WTC11 (cell line): ENCODE data around the gene ABCG4. TPM values are rescaled to one million over a fixed set of nuclear protein-coding genes. Genes with fewer than 3 reads are reported as not detected.

Source experiments
- ATAC-seq: fragments of 200-7000 bp; cut with Tn5 transposase; 2 replicates; pipeline ENCODE4 v1.10.0; 2021; ENCODE audit warnings: mild to moderate bottlenecking, moderate library complexity
- CTCF ChIA-PET: fragments of 300-600 bp; sonication (Branson Sonifier 250); formaldehyde crosslinking; loops from one replicate; lab custom pipeline; 2021; ENCODE audit warnings: antibody characterized with exemption; lab: Charles Lee
- POLR2A ChIA-PET: fragments of 350-600 bp; sonication (Branson Sonifier 250); formaldehyde crosslinking; loops from one replicate; lab custom pipeline; 2021; ENCODE audit warnings: antibody characterized with exemption; lab: Charles Lee
- DNase-seq: peaks from one replicate; pipeline ENCODE4 v3.0.0; 2021; ENCODE audit warnings: low spot score
- H3K27ac Mint-ChIP-seq: 2 replicates; pipeline ENCODE4 v1.8.0; 2021; ENCODE audit warnings: mixed read lengths
- H3K27me3 Mint-ChIP-seq: 2 replicates; pipeline ENCODE4 v1.8.0; 2021; ENCODE audit warnings: low read depth, mild to moderate bottlenecking, moderate library complexity, mixed read lengths
- H3K36me3 Mint-ChIP-seq: 2 replicates; pipeline ENCODE4 v1.8.0; 2021; ENCODE audit warnings: mixed read lengths
- H3K4me1 Mint-ChIP-seq: 2 replicates; pipeline ENCODE4 v1.8.0; 2022; ENCODE audit warnings: mixed read lengths
- H3K4me3 Mint-ChIP-seq: 2 replicates; pipeline ENCODE4 v1.8.0; 2021; ENCODE audit warnings: mild to moderate bottlenecking, moderate library complexity, mixed read lengths
- H3K9me3 Mint-ChIP-seq: 2 replicates; pipeline ENCODE4 v1.8.0; 2021; ENCODE audit warnings: mixed read lengths
- ATF1 ChIP-seq: sonication (generic); formaldehyde crosslinking; IDR thresholded peaks from 2 replicates; pipeline ENCODE4 v1.8.1; 2023; ENCODE audit warnings: mild to moderate bottlenecking, moderate library complexity, missing genetic modification reagents
- CREM ChIP-seq: sonication (generic); formaldehyde crosslinking; IDR thresholded peaks from 2 replicates; pipeline ENCODE4 v1.8.1; 2022; ENCODE audit warnings: mild to moderate bottlenecking, missing genetic modification reagents, moderate library complexity
- EMX1 ChIP-seq: fragments of 250-450 bp; sonication (Bioruptor Pico); IDR thresholded peaks from 2 replicates; pipeline ENCODE4 v1.8.0; 2021; ENCODE audit warnings: mild to moderate bottlenecking
- ETV6 ChIP-seq: sonication (generic); formaldehyde crosslinking; IDR thresholded peaks from 2 replicates; pipeline ENCODE4 v1.8.1; 2022; ENCODE audit warnings: mild to moderate bottlenecking, missing genetic modification reagents
- FOXP1 ChIP-seq: sonication (generic); formaldehyde crosslinking; IDR thresholded peaks from 2 replicates; pipeline ENCODE4 v1.8.0; 2022; ENCODE audit warnings: missing genetic modification reagents, mild to moderate bottlenecking, moderate library complexity, borderline replicate concordance
- MYBL2 ChIP-seq: sonication (generic); formaldehyde crosslinking; IDR thresholded peaks from 2 replicates; pipeline ENCODE4 v1.8.1; 2023; ENCODE audit warnings: mild to moderate bottlenecking, moderate library complexity, missing genetic modification reagents
- NFATC4 ChIP-seq: fragments of 250-450 bp; sonication (Bioruptor Pico); IDR thresholded peaks from 2 replicates; pipeline ENCODE4 v1.9.0; 2021; ENCODE audit warnings: mild to moderate bottlenecking
- RORB ChIP-seq: fragments of 250-450 bp; sonication (Bioruptor Pico); IDR thresholded peaks from 2 replicates; pipeline ENCODE4 v1.9.0; 2021; ENCODE audit warnings: mild to moderate bottlenecking
- ZBTB21 ChIP-seq: sonication (generic); formaldehyde crosslinking; IDR thresholded peaks from 2 replicates; pipeline ENCODE4 v1.8.1; 2023; ENCODE audit warnings: mild to moderate bottlenecking, missing genetic modification reagents, borderline replicate concordance
- ZNF138 ChIP-seq: sonication (generic); formaldehyde crosslinking; conservative IDR thresholded peaks from 2 replicates; pipeline ENCODE4 v1.8.1; 2022; ENCODE audit warnings: mild to moderate bottlenecking, moderate library complexity, missing genetic modification reagents
- ZNF396 ChIP-seq: fragments of 250-450 bp; sonication (Bioruptor Pico); IDR thresholded peaks from 2 replicates; pipeline ENCODE4 v1.8.0; 2021; ENCODE audit warnings: mild to moderate bottlenecking, moderate library complexity, borderline replicate concordance
- ZNF416 ChIP-seq: fragments of 250-450 bp; sonication (Bioruptor Pico); IDR thresholded peaks from 2 replicates; pipeline ENCODE4 v1.9.0; 2021; ENCODE audit warnings: mild to moderate bottlenecking, inconsistent platforms
- ZNF423 ChIP-seq: fragments of 250-450 bp; sonication (Bioruptor Pico); IDR thresholded peaks from 2 replicates; pipeline ENCODE4 v2.1.2; 2022; ENCODE audit warnings: mild to moderate bottlenecking, moderate library complexity
- total RNA-seq: library from RNA; stranded (reverse); gene quantifications from 3 replicates; pipeline ENCODE4 v1.2.3, GENCODE V29; 2021
- TF ChIP-seq, protein P1 (sequence below): sonication (generic); formaldehyde crosslinking; IDR thresholded peaks from 2 replicates; pipeline ENCODE4 v1.8.1; 2022; ENCODE audit warnings: missing genetic modification reagents, borderline replicate concordance
- TF ChIP-seq, protein P2 (sequence below): fragments of 200-600 bp; IDR thresholded peaks from 2 replicates; pipeline ENCODE4 v1.8.0; 2022; ENCODE audit warnings: antibody characterized with exemption
- TF ChIP-seq, protein P3 (sequence below): sonication (generic); formaldehyde crosslinking; IDR thresholded peaks from 2 replicates; pipeline ENCODE4 v1.8.1; 2022; ENCODE audit warnings: low read depth, mild to moderate bottlenecking, moderate library complexity, missing genetic modification reagents, borderline replicate concordance
- TF ChIP-seq, protein P4 (sequence below): fragments of 250-450 bp; sonication (Bioruptor Pico); IDR thresholded peaks from 2 replicates; pipeline ENCODE4 v1.8.0; 2021; ENCODE audit warnings: mild to moderate bottlenecking
- TF ChIP-seq, protein P5 (sequence below): sonication (generic); formaldehyde crosslinking; IDR thresholded peaks from 2 replicates; pipeline ENCODE4 v1.8.0; 2023; ENCODE audit warnings: missing genetic modification reagents, mild to moderate bottlenecking, borderline replicate concordance

ABCG4 gene
- total RNA-seq, 1 experiment from 2014 or later: 4.4 TPM

DNA sequence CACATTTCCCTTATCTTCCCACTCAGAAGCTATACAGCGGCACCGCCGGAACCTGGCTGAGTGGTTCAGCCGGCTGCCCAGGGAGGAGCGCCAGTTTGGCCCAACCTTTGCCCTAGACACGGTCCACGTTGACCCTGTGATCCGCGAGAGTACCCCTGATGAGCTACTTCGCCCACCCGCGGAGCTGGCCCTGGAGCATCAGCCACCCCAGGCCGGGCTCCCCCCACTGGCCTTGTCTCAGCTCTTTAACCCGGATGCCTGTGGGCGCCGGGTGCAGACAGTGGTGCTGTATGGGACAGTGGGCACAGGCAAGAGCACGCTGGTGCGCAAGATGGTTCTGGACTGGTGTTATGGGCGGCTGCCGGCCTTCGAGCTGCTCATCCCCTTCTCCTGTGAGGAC is 24.6 kb downstream of the ABCG4 start:
- Mint-ChIP-seq H3K27me3 (no peaks in the 10 kb centered on the region), H3K27ac (no peak overlapping the region), H3K4me1 (peaks cover 13% of the 10 kb centered on the region), H3K9me3 (no peaks in the 10 kb centered on the region), H3K4me3 (no peak overlapping the region), H3K36me3 (peaks cover 3% of the 10 kb centered on the region; the same call in 1 of the 2 replicates)
- POLR2A ChIA-PET: no interaction called here
- CTCF ChIA-PET: interaction anchor here (1.0 kb wide), 1 partner anchor 23 kb away, joined by 5 read pairs; no protein-coding TSS in a partner anchor
- ATAC-seq (no peak), DNase-seq (no peak)
- TF ChIP-seq ZNF416 (CRISPR knock-in tag) (no peak), MYBL2 (CRISPR knock-in tag) (no peak), FOXP1 (CRISPR knock-in tag) (no peak), CREM (CRISPR knock-in tag) (no peak), ZNF423 (CRISPR knock-in tag) (no peak), ATF1 (CRISPR knock-in tag) (no peak), EMX1 (no peak)
- TF ChIP-seq, protein P1, sequence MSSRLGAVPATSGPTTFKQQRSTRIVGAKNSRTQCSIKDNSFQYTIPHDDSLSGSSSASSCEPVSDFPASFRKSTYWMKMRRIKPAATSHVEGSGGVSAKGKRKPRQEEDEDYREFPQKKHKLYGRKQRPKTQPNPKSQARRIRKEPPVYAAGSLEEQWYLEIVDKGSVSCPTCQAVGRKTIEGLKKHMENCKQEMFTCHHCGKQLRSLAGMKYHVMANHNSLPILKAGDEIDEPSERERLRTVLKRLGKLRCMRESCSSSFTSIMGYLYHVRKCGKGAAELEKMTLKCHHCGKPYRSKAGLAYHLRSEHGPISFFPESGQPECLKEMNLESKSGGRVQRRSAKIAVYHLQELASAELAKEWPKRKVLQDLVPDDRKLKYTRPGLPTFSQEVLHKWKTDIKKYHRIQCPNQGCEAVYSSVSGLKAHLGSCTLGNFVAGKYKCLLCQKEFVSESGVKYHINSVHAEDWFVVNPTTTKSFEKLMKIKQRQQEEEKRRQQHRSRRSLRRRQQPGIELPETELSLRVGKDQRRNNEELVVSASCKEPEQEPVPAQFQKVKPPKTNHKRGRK (CRISPR knock-in tag): no peak

DNA sequence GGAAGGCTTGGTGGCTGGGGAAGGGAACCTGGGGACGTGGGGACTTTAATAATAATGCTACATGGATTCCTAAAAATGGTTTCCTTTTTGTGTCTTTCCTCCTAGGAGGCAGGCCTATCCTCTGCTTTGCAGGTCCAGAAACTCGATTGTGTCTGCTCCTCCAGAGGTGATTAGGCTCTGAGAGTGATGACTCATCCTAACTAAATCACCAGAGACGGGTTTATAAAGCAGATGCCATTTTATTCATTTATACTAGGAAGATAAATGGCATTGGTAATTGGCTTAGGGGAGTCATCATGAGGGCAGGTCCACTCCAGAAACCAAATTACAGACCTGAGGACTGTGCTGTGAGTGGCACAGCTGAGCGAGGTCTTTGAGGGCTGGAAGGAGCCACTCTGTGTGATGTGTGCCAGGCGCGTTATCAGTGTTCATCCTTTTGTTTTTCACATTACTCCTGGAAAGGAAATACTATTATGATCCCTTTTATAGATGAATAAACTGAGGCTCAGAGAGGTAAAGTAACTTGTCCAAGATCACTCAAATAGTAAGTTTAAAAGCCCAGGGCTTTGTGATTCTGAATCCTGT is 26.7 kb downstream of the ABCG4 start:
- ChIA-PET POLR2A (no interaction called here), CTCF (interaction anchor here (1.5 kb wide), 1 partner anchor 22 kb away, joined by 5 read pairs; no protein-coding TSS in a partner anchor)
- no peak for TF ChIP-seq RORB
- TF ChIP-seq, protein P2, sequence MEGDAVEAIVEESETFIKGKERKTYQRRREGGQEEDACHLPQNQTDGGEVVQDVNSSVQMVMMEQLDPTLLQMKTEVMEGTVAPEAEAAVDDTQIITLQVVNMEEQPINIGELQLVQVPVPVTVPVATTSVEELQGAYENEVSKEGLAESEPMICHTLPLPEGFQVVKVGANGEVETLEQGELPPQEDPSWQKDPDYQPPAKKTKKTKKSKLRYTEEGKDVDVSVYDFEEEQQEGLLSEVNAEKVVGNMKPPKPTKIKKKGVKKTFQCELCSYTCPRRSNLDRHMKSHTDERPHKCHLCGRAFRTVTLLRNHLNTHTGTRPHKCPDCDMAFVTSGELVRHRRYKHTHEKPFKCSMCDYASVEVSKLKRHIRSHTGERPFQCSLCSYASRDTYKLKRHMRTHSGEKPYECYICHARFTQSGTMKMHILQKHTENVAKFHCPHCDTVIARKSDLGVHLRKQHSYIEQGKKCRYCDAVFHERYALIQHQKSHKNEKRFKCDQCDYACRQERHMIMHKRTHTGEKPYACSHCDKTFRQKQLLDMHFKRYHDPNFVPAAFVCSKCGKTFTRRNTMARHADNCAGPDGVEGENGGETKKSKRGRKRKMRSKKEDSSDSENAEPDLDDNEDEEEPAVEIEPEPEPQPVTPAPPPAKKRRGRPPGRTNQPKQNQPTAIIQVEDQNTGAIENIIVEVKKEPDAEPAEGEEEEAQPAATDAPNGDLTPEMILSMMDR: no peak
- ATAC-seq (no peak), DNase-seq (no peak)
- H3K4me1 Mint-ChIP-seq: peaks cover 4% of the 10 kb centered on the region; the same call in 1 of the 2 replicates
- no peaks in the 10 kb centered on the region for H3K27me3 Mint-ChIP-seq
- H3K27ac Mint-ChIP-seq: no peak overlapping the region
- H3K36me3 Mint-ChIP-seq: peaks cover 6% of the 10 kb centered on the region
- H3K9me3 Mint-ChIP-seq: no peaks in the 10 kb centered on the region
- H3K4me3 Mint-ChIP-seq: no peak overlapping the region

DNA sequence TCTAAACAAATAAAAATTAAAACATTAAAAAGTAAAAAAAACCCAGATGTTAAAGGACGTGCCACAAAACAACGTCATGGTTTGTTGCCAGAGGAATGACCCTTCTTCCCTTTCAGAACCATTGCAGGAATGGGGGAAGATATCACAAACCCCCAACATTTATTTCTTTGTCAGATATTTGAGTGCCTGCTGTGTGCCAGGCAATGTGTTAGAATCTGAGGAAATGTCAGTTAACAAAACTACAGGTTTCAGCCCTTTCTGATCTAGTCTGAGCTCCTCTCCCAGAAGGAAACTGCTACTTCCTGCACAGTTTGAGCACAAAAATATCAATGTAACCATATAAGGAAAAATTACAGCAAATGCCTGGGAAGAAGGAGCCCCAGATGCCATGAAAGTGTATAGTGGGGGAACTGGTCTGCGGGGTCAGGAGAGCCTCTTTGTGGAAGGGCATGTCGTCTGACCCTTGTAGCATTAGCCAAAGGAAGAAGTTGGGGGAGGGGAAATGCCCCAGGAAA is 29.4 kb downstream of the ABCG4 start:
- H3K27ac Mint-ChIP-seq: no peak overlapping the region
- ATAC-seq: no peak
- DNase-seq: no peak
- ChIA-PET CTCF (interaction anchor here (0.6 to 2.2 kb wide), 3 partner anchors 9 to 26 kb away, joined by 3 to 8 read pairs (median 4); no protein-coding TSS in a partner anchor), POLR2A (no interaction called here)
- H3K36me3 Mint-ChIP-seq: peaks cover 6% of the 10 kb centered on the region
- no peaks in the 10 kb centered on the region for H3K4me1 Mint-ChIP-seq
- no peak overlapping the region for H3K4me3 Mint-ChIP-seq
- no peaks in the 10 kb centered on the region for H3K9me3 Mint-ChIP-seq
- H3K27me3 Mint-ChIP-seq: no peaks in the 10 kb centered on the region
- TF ChIP-seq ZNF138 (CRISPR knock-in tag) (no peak), EMX1 (no peak), ETV6 (CRISPR knock-in tag) (no peak), ZBTB21 (CRISPR knock-in tag) (no peak), NFATC4 (CRISPR knock-in tag) (no peak), ZNF396 (CRISPR knock-in tag) (no peak)
- TF ChIP-seq, protein P3, sequence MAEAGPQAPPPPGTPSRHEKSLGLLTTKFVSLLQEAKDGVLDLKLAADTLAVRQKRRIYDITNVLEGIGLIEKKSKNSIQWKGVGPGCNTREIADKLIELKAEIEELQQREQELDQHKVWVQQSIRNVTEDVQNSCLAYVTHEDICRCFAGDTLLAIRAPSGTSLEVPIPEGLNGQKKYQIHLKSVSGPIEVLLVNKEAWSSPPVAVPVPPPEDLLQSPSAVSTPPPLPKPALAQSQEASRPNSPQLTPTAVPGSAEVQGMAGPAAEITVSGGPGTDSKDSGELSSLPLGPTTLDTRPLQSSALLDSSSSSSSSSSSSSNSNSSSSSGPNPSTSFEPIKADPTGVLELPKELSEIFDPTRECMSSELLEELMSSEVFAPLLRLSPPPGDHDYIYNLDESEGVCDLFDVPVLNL: no peak
- TF ChIP-seq, protein P4, sequence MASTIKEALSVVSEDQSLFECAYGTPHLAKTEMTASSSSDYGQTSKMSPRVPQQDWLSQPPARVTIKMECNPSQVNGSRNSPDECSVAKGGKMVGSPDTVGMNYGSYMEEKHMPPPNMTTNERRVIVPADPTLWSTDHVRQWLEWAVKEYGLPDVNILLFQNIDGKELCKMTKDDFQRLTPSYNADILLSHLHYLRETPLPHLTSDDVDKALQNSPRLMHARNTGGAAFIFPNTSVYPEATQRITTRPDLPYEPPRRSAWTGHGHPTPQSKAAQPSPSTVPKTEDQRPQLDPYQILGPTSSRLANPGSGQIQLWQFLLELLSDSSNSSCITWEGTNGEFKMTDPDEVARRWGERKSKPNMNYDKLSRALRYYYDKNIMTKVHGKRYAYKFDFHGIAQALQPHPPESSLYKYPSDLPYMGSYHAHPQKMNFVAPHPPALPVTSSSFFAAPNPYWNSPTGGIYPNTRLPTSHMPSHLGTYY (CRISPR knock-in tag): no peak
- TF ChIP-seq, protein P5, sequence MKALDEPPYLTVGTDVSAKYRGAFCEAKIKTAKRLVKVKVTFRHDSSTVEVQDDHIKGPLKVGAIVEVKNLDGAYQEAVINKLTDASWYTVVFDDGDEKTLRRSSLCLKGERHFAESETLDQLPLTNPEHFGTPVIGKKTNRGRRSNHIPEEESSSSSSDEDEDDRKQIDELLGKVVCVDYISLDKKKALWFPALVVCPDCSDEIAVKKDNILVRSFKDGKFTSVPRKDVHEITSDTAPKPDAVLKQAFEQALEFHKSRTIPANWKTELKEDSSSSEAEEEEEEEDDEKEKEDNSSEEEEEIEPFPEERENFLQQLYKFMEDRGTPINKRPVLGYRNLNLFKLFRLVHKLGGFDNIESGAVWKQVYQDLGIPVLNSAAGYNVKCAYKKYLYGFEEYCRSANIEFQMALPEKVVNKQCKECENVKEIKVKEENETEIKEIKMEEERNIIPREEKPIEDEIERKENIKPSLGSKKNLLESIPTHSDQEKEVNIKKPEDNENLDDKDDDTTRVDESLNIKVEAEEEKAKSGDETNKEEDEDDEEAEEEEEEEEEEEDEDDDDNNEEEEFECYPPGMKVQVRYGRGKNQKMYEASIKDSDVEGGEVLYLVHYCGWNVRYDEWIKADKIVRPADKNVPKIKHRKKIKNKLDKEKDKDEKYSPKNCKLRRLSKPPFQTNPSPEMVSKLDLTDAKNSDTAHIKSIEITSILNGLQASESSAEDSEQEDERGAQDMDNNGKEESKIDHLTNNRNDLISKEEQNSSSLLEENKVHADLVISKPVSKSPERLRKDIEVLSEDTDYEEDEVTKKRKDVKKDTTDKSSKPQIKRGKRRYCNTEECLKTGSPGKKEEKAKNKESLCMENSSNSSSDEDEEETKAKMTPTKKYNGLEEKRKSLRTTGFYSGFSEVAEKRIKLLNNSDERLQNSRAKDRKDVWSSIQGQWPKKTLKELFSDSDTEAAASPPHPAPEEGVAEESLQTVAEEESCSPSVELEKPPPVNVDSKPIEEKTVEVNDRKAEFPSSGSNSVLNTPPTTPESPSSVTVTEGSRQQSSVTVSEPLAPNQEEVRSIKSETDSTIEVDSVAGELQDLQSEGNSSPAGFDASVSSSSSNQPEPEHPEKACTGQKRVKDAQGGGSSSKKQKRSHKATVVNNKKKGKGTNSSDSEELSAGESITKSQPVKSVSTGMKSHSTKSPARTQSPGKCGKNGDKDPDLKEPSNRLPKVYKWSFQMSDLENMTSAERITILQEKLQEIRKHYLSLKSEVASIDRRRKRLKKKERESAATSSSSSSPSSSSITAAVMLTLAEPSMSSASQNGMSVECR: no peak
